Measurements from ENCODE around the gene PKM. TPM values are rescaled to one million over a fixed set of nuclear protein-coding genes. Genes with fewer than 3 reads are reported as not detected.

Gene PKM
- total RNA-seq, 1 experiment from 2014 or later: 1,026 TPM

DNA sequence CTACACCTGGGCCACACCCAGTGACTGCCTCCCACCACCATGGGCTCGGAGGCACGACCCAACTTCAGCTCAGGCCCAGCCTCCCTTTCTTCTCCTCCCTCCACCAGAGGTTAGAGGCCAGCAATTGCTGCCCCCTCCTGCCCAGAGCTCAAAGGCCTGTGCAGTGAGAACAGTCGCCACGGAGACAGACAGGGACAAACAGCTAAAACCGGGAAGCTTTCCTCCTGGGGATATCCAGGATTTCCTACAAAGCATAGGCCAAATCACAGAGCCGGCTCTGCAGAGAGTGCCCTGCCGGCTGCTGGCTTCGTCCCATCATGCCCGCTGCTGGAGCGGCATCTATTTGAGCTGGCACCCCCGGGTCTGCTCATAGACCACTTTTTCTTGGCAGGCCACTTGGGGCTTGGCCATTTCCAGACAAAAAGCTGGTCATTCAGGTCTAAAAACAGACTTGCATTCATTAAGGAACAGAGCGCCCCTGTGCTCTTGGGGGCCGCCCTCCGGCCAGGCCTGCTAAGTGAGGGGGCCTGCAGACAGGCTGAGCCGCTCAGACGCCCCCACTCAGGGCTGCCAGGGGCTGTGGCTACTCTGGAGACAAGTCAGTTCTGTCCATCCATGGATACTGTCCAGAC, 50.9 kb downstream of the PKM start:
- Histone ChIP-seq H2AFZ (ENCODE audit: low read length) (no peak overlapping the region), H3K27me3 (ENCODE audit: insufficient read depth, low read length) (no peaks in the 10 kb centered on the region), H2AK5ac (ENCODE audit: insufficient read length, low read length) (no peak overlapping the region), H3K9ac (ENCODE audit: extremely low read depth, insufficient read length, low read length) (no peak overlapping the region), H3K23ac (ENCODE audit: insufficient read length, low read depth, low read length) (no peak overlapping the region), H3K4me2 (ENCODE audit: insufficient read depth, insufficient read length, low read length) (no peak overlapping the region), H3K56ac (ENCODE audit: insufficient read length, low read depth, low read length) (no peak overlapping the region), H3K4ac (ENCODE audit: low read depth, low read length) (no peak overlapping the region), H3K9me3 (ENCODE audit: control insufficient read depth, low read depth, low read length) (no peaks in the 10 kb centered on the region), H3K14ac (ENCODE audit: insufficient read depth, low read length) (peak overlapping the region; percentile 42; the same call in 1 of the 2 replicates), H2BK120ac (ENCODE audit: low read depth, low read length, poor library complexity, severe bottlenecking) (no peak overlapping the region), H2BK5ac (ENCODE audit: insufficient read length, low read length) (no peak overlapping the region), H3K79me1 (ENCODE audit: insufficient read depth, low read depth, low read length, poor library complexity, severe bottlenecking) (no peaks in the 10 kb centered on the region), H3T11ph (ENCODE audit: low read length) (no peak overlapping the region), H4K5ac (ENCODE audit: insufficient read length, low read depth, low read length) (no peak overlapping the region), H3K18ac (ENCODE audit: insufficient read length, low read depth, low read length) (no peak overlapping the region), H3K4me1 (ENCODE audit: insufficient read depth, low read length) (no peaks in the 10 kb centered on the region), H3K27ac (ENCODE audit: insufficient read length, low read depth, low read length) (no peak overlapping the region), H4K8ac (replicated peaks; ENCODE audit: insufficient read length, low read depth, low read length) (no peak overlapping the region), H2BK15ac (ENCODE audit: low read depth, low read length) (no peak overlapping the region), H2BK12ac (ENCODE audit: insufficient read length, low read depth, low read length) (no peak overlapping the region), H4K91ac (ENCODE audit: insufficient read length, low read depth, low read length) (no peak overlapping the region), H2BK20ac (ENCODE audit: low read depth, low read length, poor library complexity, severe bottlenecking) (no peak overlapping the region), H3K79me2 (ENCODE audit: insufficient read depth, low read length) (no peaks in the 10 kb centered on the region), H3K23me2 (ENCODE audit: insufficient read length, low read depth, low read length, poor library complexity, severe bottlenecking) (peaks cover 3% of the 10 kb centered on the region), H4K20me1 (ENCODE audit: control insufficient read depth, insufficient read depth, insufficient read length) (no peaks in the 10 kb centered on the region)
- H3K9me3 Mint-ChIP-seq: no peaks in the 10 kb centered on the region
- no peak overlapping the region for H3K27ac Mint-ChIP-seq
- H3K36me3 Mint-ChIP-seq (ENCODE audit: insufficient read depth in 1 of 3, low read depth in 3 of 3): no peaks in the 10 kb centered on the region
- WGBS (ENCODE audit: extremely low coverage, insufficient read length, low lambda C conversion rate): no CpG with 5 or more reads among the region's 16 CpGs
- TF ChIP-seq, protein P1, sequence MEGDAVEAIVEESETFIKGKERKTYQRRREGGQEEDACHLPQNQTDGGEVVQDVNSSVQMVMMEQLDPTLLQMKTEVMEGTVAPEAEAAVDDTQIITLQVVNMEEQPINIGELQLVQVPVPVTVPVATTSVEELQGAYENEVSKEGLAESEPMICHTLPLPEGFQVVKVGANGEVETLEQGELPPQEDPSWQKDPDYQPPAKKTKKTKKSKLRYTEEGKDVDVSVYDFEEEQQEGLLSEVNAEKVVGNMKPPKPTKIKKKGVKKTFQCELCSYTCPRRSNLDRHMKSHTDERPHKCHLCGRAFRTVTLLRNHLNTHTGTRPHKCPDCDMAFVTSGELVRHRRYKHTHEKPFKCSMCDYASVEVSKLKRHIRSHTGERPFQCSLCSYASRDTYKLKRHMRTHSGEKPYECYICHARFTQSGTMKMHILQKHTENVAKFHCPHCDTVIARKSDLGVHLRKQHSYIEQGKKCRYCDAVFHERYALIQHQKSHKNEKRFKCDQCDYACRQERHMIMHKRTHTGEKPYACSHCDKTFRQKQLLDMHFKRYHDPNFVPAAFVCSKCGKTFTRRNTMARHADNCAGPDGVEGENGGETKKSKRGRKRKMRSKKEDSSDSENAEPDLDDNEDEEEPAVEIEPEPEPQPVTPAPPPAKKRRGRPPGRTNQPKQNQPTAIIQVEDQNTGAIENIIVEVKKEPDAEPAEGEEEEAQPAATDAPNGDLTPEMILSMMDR (conservative IDR thresholded peaks at IDR 0.05): no peak
- peaks cover 13 to 22% of the 10 kb centered on the region in 2 experiments for H3K4me1 Mint-ChIP-seq
- no peak overlapping the region for H3K4me3 Mint-ChIP-seq
- H3K27me3 Mint-ChIP-seq (ENCODE audit: low read depth): peaks cover 27% of the 10 kb centered on the region
- DNase-seq: peak; percentile 60
